Activated CD4-positive, alpha-beta T cell treated with anti-CD3 and anti-CD28 coated beads for 4 hours (primary cell): Measurements from ENCODE around the gene CPA2.

Experiments
- DNase-seq, 2 donors: peaks; one replicate each; pipeline ENCODE4 v3.0.0-alpha.2; 2020

The CPA2 gene

GRCh38 chr7:130256704-130257103 is 10.0 kb upstream of the CPA2 start:
- DNase-seq = no peak

- DNase-seq = no peak
These were observed 8.1 kb upstream of the CPA2 start for GRCh38 chr7:130258494-130259078.

GRCh38 chr7:130262448-130262847 is 4.2 kb upstream of the CPA2 start:
- DNase-seq = no peak

GRCh38 chr7:130263130-130263529 is 3.5 kb upstream of the CPA2 start:
- no peak for DNase-seq

- no peak for DNase-seq
These were observed 278 bp downstream of the CPA2 start for GRCh38 chr7:130266961-130267321.

GRCh38 chr7:130268463-130269317 is 2.0 kb downstream of the CPA2 start:
- DNase-seq = no peak

- DNase-seq = no peak
These were observed 2.6 kb downstream of the CPA2 start for GRCh38 chr7:130269318-130269694.

- DNase-seq = no peak
These were observed 4.5 kb downstream of the CPA2 start for GRCh38 chr7:130270947-130271800.

- DNase-seq = no peak
These were observed 5.9 kb downstream of the CPA2 start for GRCh38 chr7:130272381-130273080.

- no peak for DNase-seq
These were observed 6.6 kb downstream of the CPA2 start for GRCh38 chr7:130273081-130273932.

GRCh38 chr7:130273933-130274255 is 7.2 kb downstream of the CPA2 start:
- DNase-seq = no peak

GRCh38 chr7:130274296-130274695 is 7.6 kb downstream of the CPA2 start:
- DNase-seq = no peak

- DNase-seq = no peak
These were observed 8.4 kb downstream of the CPA2 start for GRCh38 chr7:130274983-130275591.

- no peak for DNase-seq
These were observed 9.2 kb downstream of the CPA2 start for GRCh38 chr7:130275826-130276297.

- DNase-seq = peak in 1 of 2 donors; percentile 5
These were observed 10.4 kb downstream of the CPA2 start for GRCh38 chr7:130276796-130277762.

- no peak for DNase-seq
These were observed 11.3 kb downstream of the CPA2 start for GRCh38 chr7:130277763-130278643.

GRCh38 chr7:130278860-130279259 is 12.2 kb downstream of the CPA2 start:
- no peak for DNase-seq

- no peak for DNase-seq
These were observed 12.6 kb downstream of the CPA2 start for GRCh38 chr7:130279286-130279685.

- DNase-seq = no peak
These were observed 13.2 kb downstream of the CPA2 start for GRCh38 chr7:130279906-130280305.
